Measurements from ENCODE around the gene DTX1. TPM values are rescaled to one million over a fixed set of nuclear protein-coding genes. Genes with fewer than 3 reads are reported as not detected.

DTX1 gene
- total RNA-seq, 1 experiment from 2014 or later: 3.0 TPM

DNA sequence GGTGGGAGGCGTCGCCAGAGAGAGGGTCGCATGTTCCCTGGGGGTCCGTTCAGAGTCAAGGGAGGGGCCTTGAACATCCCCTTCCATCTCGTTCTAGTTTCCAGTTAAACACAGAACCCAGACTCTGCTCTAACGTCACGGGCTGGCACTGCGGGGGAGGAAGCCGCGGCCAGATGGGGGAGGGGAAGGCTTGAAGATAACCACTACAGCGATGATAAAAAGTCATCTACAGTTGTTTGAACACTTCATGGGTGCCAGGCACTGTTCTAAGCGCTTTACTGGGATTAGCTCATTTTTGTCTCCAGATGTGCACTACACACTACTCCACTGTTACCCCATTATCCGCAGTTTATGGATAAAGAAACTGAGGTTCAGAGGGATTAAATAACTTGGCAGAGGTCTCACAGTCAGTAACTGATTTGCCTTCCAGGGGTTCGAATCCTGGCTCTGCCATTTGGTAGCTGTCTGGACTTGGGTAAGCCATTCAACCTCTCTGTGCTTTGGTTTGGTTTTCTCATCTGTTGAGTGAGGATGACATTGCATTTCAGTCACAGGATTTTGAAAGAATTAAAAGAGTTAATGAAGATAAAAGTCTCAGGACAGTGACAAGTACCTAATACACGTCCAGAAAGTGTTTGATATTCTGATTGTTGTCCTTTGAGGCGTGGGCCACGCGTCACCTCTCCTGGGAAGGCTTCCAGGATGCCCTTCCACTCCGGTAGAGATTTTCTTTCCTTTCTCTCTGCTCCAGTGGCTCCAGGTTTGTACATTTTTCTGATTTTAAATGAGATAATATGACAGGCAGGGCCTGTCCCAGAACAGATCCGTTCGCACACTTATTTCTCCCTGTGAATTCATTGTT, 79.8 kb downstream of the DTX1 start:
- Histone ChIP-seq H3K4me2 (ENCODE audit: insufficient read depth, insufficient read length, low read length) (peak overlapping the region; percentile 46), H3K14ac (ENCODE audit: insufficient read depth, low read length) (0 out of 2 replicates have a peak overlapping the region, but pooled peaks have one; percentile 70), H4K5ac (ENCODE audit: insufficient read length, low read depth, low read length) (no peak overlapping the region), H2BK120ac (ENCODE audit: low read depth, low read length, poor library complexity, severe bottlenecking) (no peak overlapping the region), H3K79me1 (ENCODE audit: insufficient read depth, low read depth, low read length, poor library complexity, severe bottlenecking) (no peaks in the 10 kb centered on the region), H4K20me1 (ENCODE audit: control insufficient read depth, insufficient read depth, insufficient read length) (no peaks in the 10 kb centered on the region), H3K23me2 (ENCODE audit: insufficient read length, low read depth, low read length, poor library complexity, severe bottlenecking) (peaks cover 12% of the 10 kb centered on the region), H3K9ac (ENCODE audit: extremely low read depth, insufficient read length, low read length) (no peak overlapping the region), H2AK5ac (ENCODE audit: insufficient read length, low read length) (no peak overlapping the region), H3K4ac (ENCODE audit: low read depth, low read length) (no peak overlapping the region), H3K27me3 (ENCODE audit: insufficient read depth, low read length) (no peaks in the 10 kb centered on the region), H2BK12ac (ENCODE audit: insufficient read length, low read depth, low read length) (no peak overlapping the region), H3T11ph (ENCODE audit: low read length) (no peak overlapping the region), H3K18ac (ENCODE audit: insufficient read length, low read depth, low read length) (peak overlapping the region; percentile 60), H2AFZ (ENCODE audit: low read length) (no peak overlapping the region), H3K4me1 (ENCODE audit: insufficient read depth, low read length) (no peaks in the 10 kb centered on the region), H3K27ac (ENCODE audit: insufficient read length, low read depth, low read length) (no peak overlapping the region), H3K56ac (ENCODE audit: insufficient read length, low read depth, low read length) (no peak overlapping the region), H3K9me3 (ENCODE audit: control insufficient read depth, low read depth, low read length) (no peaks in the 10 kb centered on the region), H3K23ac (ENCODE audit: insufficient read length, low read depth, low read length) (no peak overlapping the region), H2BK5ac (ENCODE audit: insufficient read length, low read length) (no peak overlapping the region), H2BK15ac (ENCODE audit: low read depth, low read length) (no peak overlapping the region), H2BK20ac (ENCODE audit: low read depth, low read length, poor library complexity, severe bottlenecking) (no peak overlapping the region), H4K91ac (ENCODE audit: insufficient read length, low read depth, low read length) (no peak overlapping the region), H3K79me2 (ENCODE audit: insufficient read depth, low read length) (no peaks in the 10 kb centered on the region), H4K8ac (replicated peaks; ENCODE audit: insufficient read length, low read depth, low read length) (no peak overlapping the region)
- Mint-ChIP-seq H3K27ac (0 out of 7 replicates have a peak overlapping the region, but pooled peaks of 1 of the 3 experiments have one; percentile 57), H3K9me3 (no peaks in the 10 kb centered on the region; a peak in 1 of 5 replicates), H3K27me3 (ENCODE audit: low read depth) (peaks cover 36% of the 10 kb centered on the region), H3K4me1 (peaks cover 8 to 16% of the 10 kb centered on the region in 2 experiments), H3K4me3 (peak overlapping the region; percentile 64 to 81), H3K36me3 (ENCODE audit: insufficient read depth in 1 of 3, low read depth in 3 of 3) (no peaks in the 10 kb centered on the region)
- no CpG with 5 or more reads among the region's 21 CpGs for WGBS (ENCODE audit: extremely low coverage, insufficient read length, low lambda C conversion rate)
- no peak for DNase-seq
- TF ChIP-seq CTCF (conservative IDR thresholded peaks at IDR 0.05): no peak

Data from H9 (cell line).